GM21723 (cell line): ENCODE measurements around the gene ACR.
"Not testable (repeated sequence)": the region's sequence is repeated elsewhere in the genome, so short reads cannot be mapped to it uniquely, and the experiment has no call there.

Source experiments
- ATAC-seq: cut with Tn5 transposase; IDR thresholded peaks from one replicate; pipeline ENCODE4 v1.9.1; 2021; ENCODE audit warnings: mild to moderate bottlenecking, moderate library complexity; ENCODE audit not compliant: unreplicated experiment

ACR gene

DNA sequence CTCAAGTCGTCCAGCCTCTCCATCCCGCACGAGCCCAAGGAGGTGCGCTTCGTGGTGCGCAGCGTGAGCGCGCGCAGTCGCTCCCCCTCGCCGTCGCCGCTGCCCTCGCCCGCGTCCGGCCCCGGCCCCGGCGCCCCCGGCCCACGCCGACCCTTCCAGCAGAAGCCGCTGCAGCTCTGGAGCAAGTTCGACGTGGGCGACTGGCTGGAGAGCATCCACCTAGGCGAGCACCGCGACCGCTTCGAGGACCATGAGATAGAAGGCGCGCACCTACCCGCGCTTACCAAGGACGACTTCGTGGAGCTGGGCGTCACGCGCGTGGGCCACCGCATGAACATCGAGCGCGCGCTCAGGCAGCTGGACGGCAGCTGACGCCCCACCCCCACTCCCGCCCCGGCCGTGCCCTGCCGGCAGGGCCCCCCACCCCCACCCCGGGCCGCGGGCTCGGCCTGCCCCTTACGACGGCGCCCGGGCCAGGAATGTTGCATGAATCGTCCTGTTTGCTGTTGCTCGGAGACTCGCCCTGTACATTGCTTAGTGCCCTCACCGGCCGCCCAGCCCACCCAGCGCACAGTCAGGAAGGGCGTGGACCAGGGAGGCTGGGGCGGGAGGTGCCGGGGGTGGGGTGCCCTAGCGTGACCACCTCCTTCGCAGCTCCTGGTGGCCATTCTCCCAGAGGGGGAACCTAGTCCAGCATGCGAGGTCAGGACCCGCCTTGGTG lies 6.9 kb upstream of the ACR start:
- ATAC-seq, result no peak

DNA sequence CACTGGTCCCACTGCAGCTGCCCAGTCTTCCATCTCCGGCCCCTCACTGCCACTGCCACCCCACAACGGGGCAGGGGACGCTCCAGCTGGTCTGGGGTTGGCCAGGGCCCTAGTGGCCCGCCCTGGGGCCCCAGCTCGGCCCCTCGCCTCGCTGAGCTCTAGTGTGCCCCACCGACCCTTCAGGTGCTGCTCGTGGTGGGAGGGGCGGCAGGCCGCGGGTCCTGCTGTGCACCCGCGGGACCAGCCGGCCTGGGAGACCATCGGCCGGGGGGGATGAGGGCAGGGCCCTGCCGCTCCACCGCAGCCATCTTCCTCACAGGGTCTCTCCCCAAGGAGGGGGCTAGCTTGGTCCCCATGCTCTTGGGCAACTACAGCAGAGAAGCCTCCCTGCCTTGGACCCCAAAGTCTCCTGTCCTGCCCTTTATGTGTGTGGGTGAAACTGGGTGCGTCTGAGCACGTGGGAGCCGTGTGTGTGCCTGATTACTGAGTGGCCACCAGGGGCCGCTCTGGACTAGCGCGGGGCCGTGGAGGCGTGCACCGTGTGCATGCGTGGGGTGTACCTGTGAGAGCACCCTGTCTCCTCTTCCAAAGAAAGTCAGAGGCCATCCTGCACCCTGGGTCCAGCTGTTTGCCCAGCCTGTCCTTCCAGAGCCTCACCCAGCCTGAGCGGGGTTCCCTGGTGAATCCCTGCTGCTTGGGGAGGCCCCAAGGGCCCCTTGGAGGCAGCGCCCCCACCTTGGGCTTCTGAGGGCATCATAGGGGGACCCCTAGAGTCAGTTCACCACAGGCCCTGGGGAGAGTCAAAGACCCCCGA lies 6.0 kb upstream of the ACR start:
- no peak for ATAC-seq

DNA sequence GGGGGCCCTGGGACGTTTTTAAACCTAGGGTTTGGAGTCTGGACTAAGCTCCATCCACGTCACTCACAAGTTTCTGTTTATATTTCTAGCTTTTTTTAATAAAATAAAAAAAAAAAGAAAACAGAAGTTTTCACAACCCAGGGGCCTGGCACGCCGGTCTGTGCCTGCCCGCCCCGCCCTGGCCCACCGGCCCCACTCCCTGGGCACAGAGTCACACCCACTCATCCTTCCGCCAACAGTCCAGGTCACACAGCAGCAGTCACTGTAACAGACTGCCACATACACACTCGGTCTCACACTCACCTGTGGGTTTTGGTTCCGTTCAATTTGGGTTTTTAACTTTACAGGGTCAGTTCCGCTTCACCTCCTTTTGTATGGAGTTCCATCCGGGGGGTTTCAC lies 5.3 kb upstream of the ACR start:
- no peak for ATAC-seq

DNA sequence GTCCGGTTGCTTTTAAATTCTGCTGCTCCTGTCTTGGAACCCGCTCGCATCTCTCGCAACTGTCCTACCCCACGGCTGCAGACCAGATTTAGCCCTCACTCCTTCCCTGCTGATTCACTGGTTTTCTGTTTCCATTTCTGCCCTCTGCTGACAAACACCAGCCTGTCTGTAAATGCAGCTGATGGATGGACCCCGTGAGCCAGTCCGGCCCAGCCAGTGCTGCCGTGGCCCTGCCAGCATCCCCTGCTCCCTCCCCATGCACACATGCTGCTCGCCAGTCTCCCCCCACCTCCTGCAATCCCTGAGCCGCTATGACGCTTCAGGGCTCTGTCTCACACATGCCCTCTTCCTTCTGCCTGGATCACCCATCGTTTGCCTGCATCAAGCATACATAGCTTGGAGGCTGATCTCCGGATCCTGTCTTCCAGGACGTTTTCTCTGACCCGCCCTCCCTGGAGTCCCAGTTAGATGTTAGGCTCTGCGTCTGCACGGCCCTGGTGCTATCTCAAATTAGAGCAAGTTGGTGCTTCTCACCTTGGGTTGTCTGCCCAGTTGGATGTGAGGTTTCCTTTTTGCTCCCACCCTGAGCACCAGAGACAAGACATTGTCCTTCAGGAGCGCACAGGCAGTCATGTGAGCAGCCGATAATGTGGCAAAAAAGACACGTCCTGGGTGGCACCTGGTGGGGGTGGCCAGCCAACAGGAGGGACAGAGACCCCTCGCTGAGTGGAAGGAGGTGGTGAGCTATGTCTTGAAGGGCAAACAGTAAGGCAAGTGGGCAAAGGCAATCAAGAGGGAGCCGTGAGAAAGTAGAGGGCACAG lies 4.3 kb upstream of the ACR start:
- no peak for ATAC-seq

DNA sequence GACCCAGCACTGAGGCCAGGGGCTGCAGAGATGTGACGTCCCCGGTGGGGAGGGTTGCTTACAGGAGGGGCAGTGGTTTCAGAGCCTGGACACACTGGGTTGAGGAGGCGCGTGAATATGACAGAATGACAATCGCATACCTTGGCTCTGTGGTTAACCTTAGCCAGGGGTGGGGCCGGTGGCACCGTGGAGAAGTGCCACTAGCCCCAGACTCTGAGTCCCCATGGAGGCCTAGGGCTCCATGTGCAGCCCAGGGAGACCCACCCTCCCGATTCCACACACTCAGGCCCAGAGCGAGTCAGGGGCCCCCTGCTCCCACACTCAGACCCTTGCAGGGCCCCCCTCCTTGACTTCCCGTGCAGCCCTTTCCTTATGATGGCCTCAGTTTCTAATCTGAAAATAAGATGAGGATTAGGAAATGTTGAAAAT lies 3.6 kb upstream of the ACR start:
- ATAC-seq, result no peak

- no peak for ATAC-seq
Observed at GRCh38 chr22:50734986-50735738, 2.8 kb upstream of the ACR start.

GRCh38 chr22:50735739-50736030 lies 2.3 kb upstream of the ACR start:
- ATAC-seq, result no peak

DNA sequence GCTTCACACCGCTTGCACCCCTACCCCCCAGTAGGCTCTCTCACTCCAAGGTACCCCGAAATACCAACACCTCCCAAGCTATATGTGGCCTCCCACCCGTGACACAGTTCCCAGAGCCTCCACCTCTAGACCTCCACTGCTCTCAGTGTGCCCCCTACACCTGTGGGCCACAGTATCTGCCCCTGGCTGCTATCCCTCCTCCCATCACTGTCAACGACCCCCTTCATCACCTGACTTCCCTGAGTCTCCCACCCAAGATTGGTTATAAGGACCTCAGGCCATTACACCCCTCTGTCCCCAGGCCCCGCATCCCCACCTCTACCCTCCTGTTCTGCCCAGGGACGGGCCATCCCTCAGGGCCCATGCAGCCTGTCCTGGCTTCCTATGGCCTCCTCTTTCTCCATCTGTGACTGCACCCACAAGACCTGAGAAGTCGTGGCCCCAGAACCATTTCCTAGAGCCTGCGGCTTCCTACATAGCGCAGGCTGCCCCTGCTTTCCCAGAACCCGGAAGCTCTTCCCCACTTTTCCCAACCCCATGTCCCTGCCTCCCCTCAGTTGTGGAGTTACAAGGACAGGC lies 734 bp downstream of the ACR start:
- ATAC-seq, result no peak

DNA sequence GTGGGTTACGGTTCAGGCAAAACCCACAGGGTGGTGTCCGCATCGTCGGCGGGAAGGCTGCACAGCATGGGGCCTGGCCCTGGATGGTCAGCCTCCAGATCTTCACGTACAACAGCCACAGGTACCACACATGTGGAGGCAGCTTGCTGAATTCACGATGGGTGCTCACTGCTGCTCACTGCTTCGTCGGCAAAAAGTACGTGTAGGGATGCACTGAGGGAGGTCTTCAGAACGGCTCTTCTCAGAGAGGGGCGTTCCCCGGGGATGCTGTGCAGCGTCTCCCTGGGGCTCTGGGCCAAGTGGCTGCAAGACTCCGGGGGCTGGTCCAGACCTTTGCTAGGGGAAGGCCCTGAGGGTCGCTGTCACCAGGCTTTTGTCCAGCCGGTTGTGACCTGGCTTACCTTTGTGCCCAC lies 1.3 kb downstream of the ACR start:
- ATAC-seq, result no peak

DNA sequence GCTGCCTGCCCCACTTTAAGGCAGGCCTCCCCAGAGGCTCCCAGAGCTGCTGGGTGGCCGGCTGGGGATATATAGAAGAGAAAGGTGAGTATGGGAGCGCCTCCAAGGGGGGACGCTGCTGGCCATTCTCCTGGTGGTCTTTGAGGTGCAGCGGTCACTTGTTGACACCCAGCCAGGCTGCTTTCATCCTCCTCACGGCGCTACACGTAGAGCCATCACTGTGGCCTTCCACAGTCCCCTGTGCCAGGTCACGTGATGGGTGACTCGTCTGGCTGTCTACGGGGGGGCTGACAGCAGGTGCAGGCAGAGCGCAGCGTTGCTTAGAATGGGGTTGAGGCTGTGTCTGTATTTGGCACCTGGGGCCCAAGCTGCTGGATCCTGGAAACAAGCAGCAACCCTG lies 1.9 kb downstream of the ACR start:
- ATAC-seq, result no peak

DNA sequence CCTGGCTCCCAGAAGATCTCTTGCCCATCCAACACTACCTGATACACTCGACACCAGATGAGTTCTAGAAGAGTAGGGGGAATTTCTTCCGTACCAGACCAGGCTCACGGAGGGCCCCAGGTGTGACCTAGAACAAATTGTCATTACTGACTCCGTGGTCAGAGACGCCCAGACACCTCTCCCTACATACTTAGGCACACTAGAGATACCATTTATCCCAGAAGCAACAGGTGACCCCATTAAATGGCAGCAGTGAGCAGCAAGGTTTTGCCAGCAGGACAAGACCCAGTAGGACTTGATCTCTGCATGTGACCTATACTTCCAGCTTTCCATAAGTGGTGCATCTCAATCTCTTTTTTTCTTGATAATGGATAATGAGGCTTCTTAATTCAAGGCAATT lies 2.7 kb downstream of the ACR start:
- not testable (repeated sequence) for ATAC-seq

- not testable (repeated sequence) for ATAC-seq
Observed at GRCh38 chr22:50744424-50744823, 6.4 kb downstream of the ACR start.

DNA sequence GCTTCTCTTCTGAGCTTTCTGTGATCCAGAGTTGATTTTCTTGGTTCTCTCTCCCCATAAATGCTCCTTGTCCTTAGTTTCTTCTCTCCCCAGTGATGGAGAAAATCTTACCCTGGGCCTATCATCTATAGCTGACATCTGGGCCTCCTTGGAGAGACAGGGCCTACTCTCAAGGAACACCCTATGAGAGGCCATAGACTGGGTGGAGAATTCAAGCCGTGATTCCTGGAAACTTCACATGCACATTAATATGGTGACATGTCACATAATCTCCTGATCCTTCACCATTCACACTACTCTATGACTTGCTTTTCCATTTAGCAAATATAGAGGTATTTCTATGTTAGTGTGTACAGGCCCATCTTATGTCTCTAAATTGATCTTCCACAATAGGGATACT lies 9.5 kb downstream of the ACR start:
- ATAC-seq, result not testable (repeated sequence)

GRCh38 chr22:50748630-50749029 lies 10.6 kb downstream of the ACR start:
- not testable (repeated sequence) for ATAC-seq

- ATAC-seq, result not testable (repeated sequence)
Observed at GRCh38 chr22:50749302-50750074, 11.5 kb downstream of the ACR start.

GRCh38 chr22:50755251-50755650 lies 17.2 kb downstream of the ACR start:
- not testable (repeated sequence) for ATAC-seq

- ATAC-seq, result not testable (repeated sequence)
Observed at GRCh38 chr22:50756406-50756805, 18.4 kb downstream of the ACR start.

- not testable (repeated sequence) for ATAC-seq
Observed at GRCh38 chr22:50756949-50757491, 19.0 kb downstream of the ACR start.

- not testable (repeated sequence) for ATAC-seq
Observed at GRCh38 chr22:50759597-50760341, 21.8 kb downstream of the ACR start.
